Measurements from ENCODE around the gene ZNF428.

DNA sequence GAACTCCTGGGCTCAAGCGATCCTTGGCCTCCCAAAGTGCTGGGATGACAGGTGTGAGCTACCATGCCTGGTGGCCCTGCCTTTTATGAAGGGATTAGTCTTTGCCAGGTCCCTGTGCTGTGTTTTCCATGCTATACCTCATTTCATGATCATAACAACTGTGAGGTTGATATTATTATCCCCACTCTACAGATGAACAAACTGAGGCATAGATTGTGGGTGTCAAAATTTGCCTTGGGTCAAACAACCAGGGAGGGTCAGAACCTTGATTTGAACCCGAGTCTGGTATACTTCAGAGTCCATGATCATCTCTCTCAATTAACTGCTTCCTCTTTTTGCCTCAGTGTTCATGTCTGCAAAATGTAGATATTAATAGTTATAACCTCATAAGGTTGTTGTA lies 36.9 kb downstream of the ZNF428 start:
- TF ChIP-seq, protein P1, sequence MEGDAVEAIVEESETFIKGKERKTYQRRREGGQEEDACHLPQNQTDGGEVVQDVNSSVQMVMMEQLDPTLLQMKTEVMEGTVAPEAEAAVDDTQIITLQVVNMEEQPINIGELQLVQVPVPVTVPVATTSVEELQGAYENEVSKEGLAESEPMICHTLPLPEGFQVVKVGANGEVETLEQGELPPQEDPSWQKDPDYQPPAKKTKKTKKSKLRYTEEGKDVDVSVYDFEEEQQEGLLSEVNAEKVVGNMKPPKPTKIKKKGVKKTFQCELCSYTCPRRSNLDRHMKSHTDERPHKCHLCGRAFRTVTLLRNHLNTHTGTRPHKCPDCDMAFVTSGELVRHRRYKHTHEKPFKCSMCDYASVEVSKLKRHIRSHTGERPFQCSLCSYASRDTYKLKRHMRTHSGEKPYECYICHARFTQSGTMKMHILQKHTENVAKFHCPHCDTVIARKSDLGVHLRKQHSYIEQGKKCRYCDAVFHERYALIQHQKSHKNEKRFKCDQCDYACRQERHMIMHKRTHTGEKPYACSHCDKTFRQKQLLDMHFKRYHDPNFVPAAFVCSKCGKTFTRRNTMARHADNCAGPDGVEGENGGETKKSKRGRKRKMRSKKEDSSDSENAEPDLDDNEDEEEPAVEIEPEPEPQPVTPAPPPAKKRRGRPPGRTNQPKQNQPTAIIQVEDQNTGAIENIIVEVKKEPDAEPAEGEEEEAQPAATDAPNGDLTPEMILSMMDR (IDR thresholded peaks at IDR 0.05 in 8 of 11, conservative IDR thresholded peaks at IDR 0.05 in 3 of 11) = no peak
- TF ChIP-seq POLR2A (IDR thresholded peaks at IDR 0.05) = no peak

All from spleen (tissue), 7 donors.